ENCODE measurements around the gene GRIN1. TPM values are rescaled to one million over a fixed set of nuclear protein-coding genes. Genes with fewer than 3 reads are reported as not detected.

Gene GRIN1
- total and polyA plus RNA-seq, 2 of the 8 experiments (the other 6 are each of a cell fraction or from before 2014, with no cell fraction given) = 0.48 to 2.1 TPM

GRCh38 chr9:137148242-137148641, 9.3 kb downstream of the GRIN1 start:
- H3K27me3 ChIP-seq (replicated peaks in 1 of 4; ENCODE audit: control insufficient read depth in 3 of 4, extremely low read depth in 1 of 4, insufficient read depth in 3 of 4, low read length in 3 of 4) = peaks cover 0 to 7% (median 6%) of the 10 kb centered on the region in 4 experiments; a peak in 4 of 7 replicates
- no peaks in the 10 kb centered on the region; a peak in 1 of 8 replicates for H3K36me3 ChIP-seq (ENCODE audit: control insufficient read depth in 2 of 4, insufficient read depth in 4 of 4, low read length in 3 of 4)
- H3K27ac ChIP-seq (ENCODE audit: low read depth, low read length) = no peak overlapping the region
- peaks cover 0 to 5% of the 10 kb centered on the region in 2 experiments; a peak in 3 of 4 replicates for H3K9me3 ChIP-seq (ENCODE audit: insufficient read depth in 2 of 2, low read depth in 1 of 2, low read length in 1 of 2)
- H2BK5ac ChIP-seq (ENCODE audit: low read depth, low read length) = no peak overlapping the region
- H4K20me1 ChIP-seq (replicated peaks in 1 of 2; ENCODE audit: control insufficient read depth in 1 of 2, insufficient read depth in 2 of 2, low read length in 2 of 2) = peaks cover 3 to 14% of the 10 kb centered on the region in 2 experiments
- no peak overlapping the region for H2BK120ac ChIP-seq (replicated peaks; ENCODE audit: low read depth, low read length)
- no peak overlapping the region for H3K56ac ChIP-seq (replicated peaks; ENCODE audit: insufficient read length, low read depth, low read length)
- no peak overlapping the region for H3K4me3 ChIP-seq (ENCODE audit: extremely low read depth in 1 of 4, insufficient read depth in 2 of 4, low read depth in 3 of 4, low read length in 4 of 4)
- no peak overlapping the region for H3K4ac ChIP-seq (replicated peaks; ENCODE audit: insufficient read length, low read depth, low read length)
- H4K8ac ChIP-seq (ENCODE audit: extremely low read depth, insufficient read depth, low read length) = no peak overlapping the region
- WGBS, 2 experiments (ENCODE audit: extremely low coverage in 1 of 2, insufficient coverage in 1 of 2, insufficient read length in 1 of 2, insufficient replicate concordance in 2 of 2, low coverage in 1 of 2, low lambda C conversion rate in 2 of 2, missing lambda C conversion rate in 1 of 2) = 85% methylated on average over 20 of the region's 27 CpGs; no CpG with 5 or more reads in 1 of the 2 experiments
- H3K23ac ChIP-seq (ENCODE audit: insufficient read length) = no peak overlapping the region
- POLR2A ChIA-PET (ENCODE audit: partially characterized antibody) = interaction anchor here (0.8 to 1.2 kb wide), 4 partner anchors 14 to 75 kb away, joined by 3 to 4 read pairs (median 4); no protein-coding TSS in a partner anchor
- H2AK5ac ChIP-seq (ENCODE audit: low read depth, low read length) = no peak overlapping the region
- H3K23me2 ChIP-seq (ENCODE audit: low read depth, low read length) = peaks cover 2% of the 10 kb centered on the region; the same call in 1 of the 2 replicates
- H3K79me1 ChIP-seq (ENCODE audit: low read depth, low read length) = no peaks in the 10 kb centered on the region
- CTCF ChIA-PET (ENCODE audit: partially characterized antibody) = interaction anchor here (3.6 kb wide), 1 partner anchor 9 kb away, joined by 24 read pairs; the partner anchor contains the start of gene GRIN1
- peaks cover 0 to 9% (median 0%) of the 10 kb centered on the region in 4 experiments; a peak in 1 of 7 replicates for H3K4me1 ChIP-seq (replicated peaks in 1 of 4; ENCODE audit: control insufficient read depth in 3 of 4, insufficient read depth in 4 of 4, low read length in 3 of 4)
- H3K4me2 ChIP-seq (ENCODE audit: insufficient read depth in 1 of 2, low read depth in 2 of 2, low read length in 2 of 2) = no peak overlapping the region
- H2BK20ac ChIP-seq (ENCODE audit: low read length) = no peak overlapping the region
- FAIRE-seq (no peak), DNase-seq (ENCODE audit: low read depth in 1 of 2, low spot score in 2 of 2) (no peak)
- no peak overlapping the region for H3K9ac ChIP-seq (replicated peaks in 1 of 4; ENCODE audit: extremely low read depth in 1 of 4, low read depth in 3 of 4, low read length in 3 of 4)
- no peak for TF ChIP-seq CEBPB (IDR thresholded peaks at IDR 0.05; ENCODE audit: low read depth, low read length)
- no peak for TF ChIP-seq CREB1 (IDR thresholded peaks at IDR 0.05)
- TF ChIP-seq RAD21 (IDR thresholded peaks at IDR 0.05 in 1 of 2, conservative IDR thresholded peaks at IDR 0.05 in 1 of 2; ENCODE audit: low read depth in 2 of 2, low read length in 2 of 2) = no peak
- TF ChIP-seq HDAC6 (IDR thresholded peaks at IDR 0.05; ENCODE audit: low read depth, low read length) = no peak
- no peak overlapping the region for H4K91ac ChIP-seq (replicated peaks; ENCODE audit: insufficient read length, low read length)
- H4K5ac ChIP-seq (ENCODE audit: insufficient read length, low read depth, low read length) = no peak overlapping the region
- no peak overlapping the region for H2AFZ ChIP-seq (ENCODE audit: low read length)
- H3K14ac ChIP-seq (ENCODE audit: insufficient read length) = no peak overlapping the region
- H2BK12ac ChIP-seq (ENCODE audit: low read depth, low read length) = no peak overlapping the region
- no peaks in the 10 kb centered on the region; a peak in 1 of 4 replicates for H3K79me2 ChIP-seq (ENCODE audit: control insufficient read depth in 1 of 2, insufficient read depth in 2 of 2, low read length in 2 of 2)
- H3K18ac ChIP-seq (ENCODE audit: extremely low read depth, low read length) = no peak overlapping the region
- H2BK15ac ChIP-seq (ENCODE audit: low read length) = no peak overlapping the region

Measured in H1 (cell line).